Inflammatory macrophage treated with lipopolysaccharide for 1 hour (primary cell): ENCODE data around the gene UGT1A1.
A peak's percentile ranks its signal among the peaks of the same experiment; 100 is the strongest.

Experiments
- DNase-seq, 2 donors: peaks; one replicate each; pipeline ENCODE4 v3.0.0-alpha.2; 2020 to 2022

Gene UGT1A1

DNA sequence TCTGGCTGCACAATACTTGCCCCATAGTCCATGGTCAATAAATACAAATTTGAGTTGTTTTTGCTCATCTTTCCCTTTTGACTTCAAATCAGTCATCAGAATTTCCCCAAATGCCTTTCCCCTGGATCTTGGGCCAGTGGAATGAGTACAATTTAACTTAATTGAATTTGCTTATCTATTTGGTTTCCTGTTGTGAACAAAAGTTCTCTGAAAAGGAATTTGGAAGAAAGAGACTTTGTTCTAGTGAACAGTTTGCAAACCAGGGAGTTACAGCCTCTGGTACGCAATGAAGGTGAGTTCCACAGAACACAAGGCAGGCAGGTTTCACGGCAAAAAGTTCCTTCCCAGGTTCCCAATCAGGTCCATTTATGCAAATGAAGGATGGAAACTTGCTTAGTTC lies 1.2 kb upstream of the UGT1A1 start:
- no peak for DNase-seq

GRCh38 chr2:233761040-233761769 lies 1.1 kb downstream of the UGT1A1 start:
- no peak for DNase-seq

GRCh38 chr2:233764264-233764663 lies 4.2 kb downstream of the UGT1A1 start:
- DNase-seq, result peak in 1 of 2 donors; percentile 1

DNA sequence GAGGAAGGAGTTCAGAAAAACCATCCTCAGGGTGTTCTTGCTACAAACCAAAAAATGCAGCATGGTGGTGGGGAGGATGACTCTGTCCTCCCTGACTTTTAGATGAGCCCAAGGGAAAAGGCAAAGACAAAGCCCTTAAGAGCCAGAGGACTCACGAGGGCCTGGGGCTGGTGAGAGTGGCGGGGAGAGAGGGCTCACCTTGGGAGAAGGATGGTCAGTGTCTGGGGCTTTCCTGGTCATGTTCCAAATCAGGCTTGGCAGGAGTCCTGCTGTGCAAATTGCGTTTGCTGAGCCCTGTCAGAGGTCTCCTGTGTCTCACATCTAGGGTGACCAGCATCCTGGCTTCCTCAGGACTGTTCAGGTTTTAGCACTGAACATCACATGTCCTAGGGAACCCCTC lies 4.7 kb downstream of the UGT1A1 start:
- no peak for DNase-seq

DNA sequence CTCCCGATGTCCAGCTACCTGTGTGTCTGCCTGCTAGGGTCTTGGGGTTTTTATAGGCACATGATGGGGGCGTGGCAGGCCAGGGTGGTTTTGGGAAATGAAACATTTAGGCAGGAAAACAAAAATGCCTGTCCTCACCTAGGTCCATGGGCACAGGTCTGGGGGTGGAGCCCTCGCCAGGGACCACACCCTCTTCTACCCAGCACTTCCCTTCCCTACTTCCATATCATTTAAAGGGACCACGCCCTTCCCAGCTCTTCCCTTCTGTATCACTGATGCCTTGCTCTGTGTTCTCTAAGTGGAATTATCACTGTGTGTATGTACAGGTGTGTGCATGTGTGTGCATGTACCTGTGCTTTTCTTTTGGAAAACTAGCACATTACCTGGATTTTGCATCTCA lies 6.3 kb downstream of the UGT1A1 start:
- DNase-seq, result no peak

DNA sequence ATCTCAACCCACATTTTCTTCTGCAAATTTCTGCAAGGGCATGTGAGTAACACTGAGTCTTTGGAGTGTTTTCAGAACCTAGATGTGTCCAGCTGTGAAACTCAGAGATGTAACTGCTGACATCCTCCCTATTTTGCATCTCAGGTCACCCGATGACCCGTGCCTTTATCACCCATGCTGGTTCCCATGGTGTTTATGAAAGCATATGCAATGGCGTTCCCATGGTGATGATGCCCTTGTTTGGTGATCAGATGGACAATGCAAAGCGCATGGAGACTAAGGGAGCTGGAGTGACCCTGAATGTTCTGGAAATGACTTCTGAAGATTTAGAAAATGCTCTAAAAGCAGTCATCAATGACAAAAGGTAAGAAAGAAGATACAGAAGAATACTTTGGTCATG lies 8.0 kb downstream of the UGT1A1 start:
- no peak for DNase-seq

- no peak for DNase-seq
Observed at GRCh38 chr2:233769260-233769659, 9.2 kb downstream of the UGT1A1 start.

DNA sequence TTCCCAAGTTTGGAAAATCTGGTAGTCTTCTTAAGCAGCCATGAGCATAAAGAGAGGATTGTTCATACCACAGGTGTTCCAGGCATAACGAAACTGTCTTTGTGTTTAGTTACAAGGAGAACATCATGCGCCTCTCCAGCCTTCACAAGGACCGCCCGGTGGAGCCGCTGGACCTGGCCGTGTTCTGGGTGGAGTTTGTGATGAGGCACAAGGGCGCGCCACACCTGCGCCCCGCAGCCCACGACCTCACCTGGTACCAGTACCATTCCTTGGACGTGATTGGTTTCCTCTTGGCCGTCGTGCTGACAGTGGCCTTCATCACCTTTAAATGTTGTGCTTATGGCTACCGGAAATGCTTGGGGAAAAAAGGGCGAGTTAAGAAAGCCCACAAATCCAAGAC lies 12.1 kb downstream of the UGT1A1 start:
- DNase-seq, result no peak

DNA sequence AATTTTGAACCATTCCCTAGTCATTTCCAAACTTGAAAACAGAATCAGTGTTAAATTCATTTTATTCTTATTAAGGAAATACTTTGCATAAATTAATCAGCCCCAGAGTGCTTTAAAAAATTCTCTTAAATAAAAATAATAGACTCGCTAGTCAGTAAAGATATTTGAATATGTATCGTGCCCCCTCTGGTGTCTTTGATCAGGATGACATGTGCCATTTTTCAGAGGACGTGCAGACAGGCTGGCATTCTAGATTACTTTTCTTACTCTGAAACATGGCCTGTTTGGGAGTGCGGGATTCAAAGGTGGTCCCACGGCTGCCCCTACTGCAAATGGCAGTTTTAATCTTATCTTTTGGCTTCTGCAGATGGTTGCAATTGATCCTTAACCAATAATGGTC lies 12.5 kb downstream of the UGT1A1 start:
- no peak for DNase-seq

- no peak for DNase-seq
Observed at GRCh38 chr2:233773854-233774253, 13.8 kb downstream of the UGT1A1 start.

DNA sequence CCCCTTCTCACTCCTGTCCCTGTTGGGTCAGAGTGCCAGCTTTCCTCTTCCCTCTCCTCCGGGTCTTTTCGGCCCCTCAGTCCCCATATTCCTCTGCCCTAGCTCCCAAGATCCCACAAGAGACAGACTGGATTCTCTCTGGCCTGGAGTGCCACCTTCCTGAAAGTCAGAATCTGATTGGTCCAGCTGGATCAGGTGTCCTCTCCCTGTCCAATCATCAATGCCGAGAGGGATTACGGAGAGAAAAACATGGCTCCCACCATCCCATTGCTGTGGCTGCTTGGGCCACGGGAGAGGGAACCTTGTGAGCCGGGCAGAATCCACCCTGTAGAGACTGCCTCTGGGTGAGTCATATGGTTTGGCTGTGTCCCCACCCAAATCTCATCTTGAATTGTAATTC lies 15.3 kb downstream of the UGT1A1 start:
- DNase-seq, result no peak

DNA sequence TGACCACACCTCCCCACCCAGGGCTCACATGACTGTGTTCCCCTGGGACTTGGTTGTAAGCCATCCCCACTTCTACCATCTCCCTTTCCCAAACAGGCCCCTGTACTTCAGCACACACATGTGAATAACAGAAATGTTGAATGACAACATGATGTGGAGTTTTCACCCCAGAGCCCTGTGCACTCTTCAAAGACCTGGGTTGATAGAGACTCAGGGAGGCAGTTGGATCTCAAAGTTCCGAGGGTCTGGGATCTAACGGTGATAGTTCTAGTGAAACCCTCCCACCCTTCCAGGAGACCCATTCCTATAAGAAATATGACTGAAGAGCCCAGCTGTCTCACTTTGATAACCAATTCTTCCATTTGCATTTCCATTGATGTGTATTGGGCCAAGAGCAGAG lies 18.0 kb downstream of the UGT1A1 start, which contains the start of gene MROH2A:
Gene MROH2A (plus strand): TSS at position 301 of the 400 bp plus-strand sequence. CDS start 1,029 bp downstream, outside the sequence.
- no peak for DNase-seq

- DNase-seq, result no peak
Observed at GRCh38 chr2:233779722-233780121, 19.7 kb downstream of the UGT1A1 start.

- no peak for DNase-seq
Observed at GRCh38 chr2:233780771-233781170, 20.7 kb downstream of the UGT1A1 start.

DNA sequence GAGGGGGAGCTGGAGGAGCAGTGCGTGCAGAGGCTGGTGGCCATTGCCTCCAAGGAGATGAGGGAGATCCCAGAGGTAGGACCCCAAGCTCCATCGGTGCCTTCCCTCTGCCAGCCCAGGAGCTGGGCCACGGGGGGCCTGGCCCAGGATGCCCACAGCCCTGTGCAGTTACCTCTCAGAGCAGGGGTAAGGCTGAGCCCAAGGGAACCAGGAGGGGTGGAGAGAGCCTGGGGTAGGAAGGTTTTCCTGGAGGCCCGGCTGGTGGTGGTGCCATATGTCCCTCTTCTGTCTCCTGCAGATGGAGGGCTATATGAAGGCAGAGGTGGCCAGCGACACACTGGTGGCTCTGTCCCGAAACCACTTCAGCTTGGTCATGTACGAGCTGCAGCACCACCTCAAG lies 29.5 kb downstream of the UGT1A1 start:
- no peak for DNase-seq

DNA sequence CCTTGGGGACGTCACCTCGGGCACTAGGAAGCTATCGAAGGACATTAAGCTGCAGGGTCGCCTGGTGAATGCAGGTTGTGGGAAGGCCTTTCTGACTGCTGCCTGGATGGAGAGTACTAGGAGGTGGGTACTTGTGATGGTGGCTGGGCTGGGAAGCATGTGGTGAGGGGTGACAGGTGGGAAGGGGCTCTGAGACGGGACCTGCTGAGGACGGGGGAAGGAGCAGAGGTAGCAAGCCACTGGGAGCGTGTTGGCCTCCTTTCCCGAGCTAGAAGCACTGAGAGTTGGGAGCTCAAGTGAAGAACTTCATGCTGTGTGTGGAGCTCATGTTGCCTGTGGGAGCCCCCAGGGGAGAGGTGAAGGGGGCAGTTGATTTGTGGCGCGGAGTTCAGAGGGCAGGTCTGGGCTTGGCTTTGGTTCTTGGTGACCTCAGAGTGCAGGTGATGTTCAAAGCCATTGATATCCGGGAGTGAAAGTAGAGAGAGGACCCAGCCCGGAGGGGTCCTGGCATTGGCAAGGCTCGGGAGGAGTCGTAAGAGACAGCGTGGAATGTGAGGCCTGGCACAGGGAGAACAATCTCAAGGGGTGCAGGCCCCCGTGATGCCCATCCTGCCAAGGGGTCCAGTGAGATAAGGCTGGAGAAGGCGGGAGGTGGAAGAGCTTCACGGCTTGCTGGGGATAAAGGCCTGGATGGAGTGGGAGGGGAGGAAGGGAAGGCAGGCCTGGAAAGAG lies 31.2 kb downstream of the UGT1A1 start:
- DNase-seq, result no peak

GRCh38 chr2:233791883-233792329 lies 31.8 kb downstream of the UGT1A1 start:
- DNase-seq, result no peak

- no peak for DNase-seq
Observed at GRCh38 chr2:233792720-233793119, 32.6 kb downstream of the UGT1A1 start.

- DNase-seq, result no peak
Observed at GRCh38 chr2:233793465-233794127, 33.5 kb downstream of the UGT1A1 start.

DNA sequence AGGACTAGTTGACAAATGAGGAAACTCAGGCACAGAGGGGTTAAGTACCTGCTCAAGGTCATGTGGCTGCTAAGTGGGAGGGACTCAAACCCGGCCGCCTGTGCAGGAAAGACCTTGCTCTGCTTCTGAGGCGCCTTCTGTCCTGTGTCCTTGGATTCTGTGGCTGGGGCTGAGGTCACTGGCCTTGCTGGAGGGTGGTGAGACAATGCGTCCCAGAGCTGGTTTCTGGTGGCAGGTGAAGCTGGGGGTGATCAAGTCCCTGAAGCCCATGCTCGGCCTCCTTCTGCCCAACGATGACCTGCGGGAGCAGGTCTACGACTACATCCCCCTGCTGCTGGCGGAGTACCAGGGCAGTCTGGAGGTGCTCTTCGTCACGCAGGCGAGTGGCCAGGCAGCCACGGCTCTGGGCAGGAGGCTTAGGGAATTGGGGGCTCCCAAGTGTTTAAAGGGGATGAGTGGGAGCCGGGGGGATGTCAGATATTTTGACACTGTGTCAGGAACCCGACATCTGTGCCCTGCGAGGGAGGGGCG lies 34.1 kb downstream of the UGT1A1 start:
- DNase-seq, result no peak

DNA sequence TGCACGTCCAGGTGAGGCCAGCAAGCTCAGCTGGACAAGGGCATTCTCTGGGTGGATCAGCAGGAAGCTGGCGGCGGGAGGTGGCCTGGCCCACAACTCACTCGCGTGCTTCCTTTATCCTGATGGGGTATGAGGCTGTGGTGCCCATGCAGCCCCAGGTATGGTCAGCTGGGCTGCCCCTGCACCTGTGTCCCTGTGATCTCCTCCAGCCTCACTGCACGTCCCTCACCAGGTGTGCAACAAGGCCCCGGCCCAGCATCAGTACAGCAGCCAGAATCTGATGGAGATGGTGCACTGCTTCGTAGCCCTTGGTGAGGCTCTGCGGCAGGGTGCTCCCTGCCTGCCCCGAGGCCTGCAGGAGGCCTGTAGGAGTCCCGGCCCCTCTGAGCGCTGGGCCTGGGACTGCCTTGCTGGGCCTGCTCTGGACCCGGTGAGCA lies 35.7 kb downstream of the UGT1A1 start:
- DNase-seq, result no peak

- no peak for DNase-seq
Observed at GRCh38 chr2:233796254-233796653, 36.2 kb downstream of the UGT1A1 start.

DNA sequence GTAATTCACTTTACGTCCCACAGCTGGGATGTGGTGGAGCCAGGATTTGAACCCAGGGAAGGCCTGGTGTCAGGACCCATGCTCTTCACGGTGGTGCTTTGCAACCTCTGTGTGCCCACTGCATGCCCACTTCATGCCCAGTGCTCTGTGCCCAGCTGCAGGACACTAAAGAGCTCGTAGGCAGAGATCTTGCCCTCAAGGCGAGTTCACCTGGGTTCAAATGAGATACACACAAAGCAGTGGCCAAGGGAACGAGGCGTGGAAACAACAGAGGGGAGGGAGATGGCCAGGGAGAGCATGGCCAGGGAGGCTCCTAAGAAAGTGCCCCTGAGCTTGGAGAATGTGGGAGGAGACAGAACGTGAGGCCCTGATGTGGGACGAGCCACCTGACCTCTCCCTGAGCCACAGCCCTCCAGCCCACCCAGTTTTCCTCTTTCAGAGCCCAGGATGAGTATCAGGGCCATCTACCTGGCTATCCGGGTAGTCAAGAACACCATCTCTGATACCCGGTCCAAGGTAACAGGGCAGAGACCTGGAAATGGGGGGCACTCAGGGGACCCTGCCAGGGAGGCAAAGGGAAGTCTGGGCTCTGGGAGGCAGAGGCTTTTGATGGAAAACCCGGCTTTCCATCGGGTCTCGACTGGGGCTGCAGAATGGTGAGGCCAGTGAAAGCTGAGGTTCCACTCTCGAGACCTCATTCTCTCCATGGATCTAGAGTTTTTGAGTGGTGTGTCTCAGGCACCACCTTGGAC lies 38.4 kb downstream of the UGT1A1 start:
- no peak for DNase-seq
